Measurements from ENCODE around the gene THOC6. TPM values are rescaled to one million over a fixed set of nuclear protein-coding genes. Genes with fewer than 3 reads are reported as not detected.
A peak's percentile ranks its signal among the peaks of the same experiment; 100 is the strongest.

The THOC6 gene
- total and polyA plus RNA-seq, 9 of the 15 experiments (the other 6 are each of a cell fraction or from before 2014, with no cell fraction given), result 2.5 to 65.4 (median 42.3) TPM

DNA sequence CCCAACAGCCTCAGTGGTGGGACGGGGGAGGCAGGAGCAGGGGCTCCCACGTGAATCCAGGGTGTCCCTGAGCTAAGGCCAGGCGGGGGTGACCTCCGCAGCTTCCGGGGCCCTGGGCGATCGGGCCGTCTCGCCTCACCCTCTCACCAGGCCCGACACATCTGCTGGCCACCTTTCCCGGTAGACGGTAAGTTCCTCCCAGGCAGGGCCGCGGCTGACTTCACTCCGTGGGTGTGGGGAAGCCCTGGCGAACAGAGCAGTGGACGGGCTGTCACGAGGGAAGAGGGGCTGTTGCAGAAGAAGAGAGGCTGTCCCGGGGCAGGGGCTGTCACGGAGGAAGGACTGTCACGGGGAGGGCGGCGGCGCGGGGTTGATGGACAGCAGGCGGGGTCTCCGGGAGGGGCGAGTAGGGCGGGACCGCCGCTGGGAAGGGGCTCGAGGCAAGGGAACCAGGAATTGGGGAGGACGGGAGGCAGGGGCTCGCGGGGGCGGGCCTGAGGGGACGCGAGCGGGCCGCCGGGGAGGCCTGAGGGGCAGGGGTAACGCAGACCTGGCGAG is 44.1 kb upstream of the THOC6 start (continued):
- TF ChIP-seq, protein P1, sequence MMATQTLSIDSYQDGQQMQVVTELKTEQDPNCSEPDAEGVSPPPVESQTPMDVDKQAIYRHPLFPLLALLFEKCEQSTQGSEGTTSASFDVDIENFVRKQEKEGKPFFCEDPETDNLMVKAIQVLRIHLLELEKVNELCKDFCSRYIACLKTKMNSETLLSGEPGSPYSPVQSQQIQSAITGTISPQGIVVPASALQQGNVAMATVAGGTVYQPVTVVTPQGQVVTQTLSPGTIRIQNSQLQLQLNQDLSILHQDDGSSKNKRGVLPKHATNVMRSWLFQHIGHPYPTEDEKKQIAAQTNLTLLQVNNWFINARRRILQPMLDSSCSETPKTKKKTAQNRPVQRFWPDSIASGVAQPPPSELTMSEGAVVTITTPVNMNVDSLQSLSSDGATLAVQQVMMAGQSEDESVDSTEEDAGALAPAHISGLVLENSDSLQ (IDR thresholded peaks at IDR 0.05), result peak; percentile 96
- TF ChIP-seq MXI1 (IDR thresholded peaks at IDR 0.05; ENCODE audit: low read depth, low read length) (0 out of 2 replicates have a peak, but pooled peaks have one; percentile 20), ZNF395 (CRISPR knock-in tag; IDR thresholded peaks at IDR 0.05) (0 out of 2 replicates have a peak, but pooled peaks have one; percentile 2), MTF1 (CRISPR knock-in tag; IDR thresholded peaks at IDR 0.05; ENCODE audit: borderline replicate concordance) (no peak), MYBL2 (IDR thresholded peaks at IDR 0.05; ENCODE audit: low read depth) (no peak), MYBL2 (CRISPR knock-in tag; IDR thresholded peaks at IDR 0.05; ENCODE audit: borderline replicate concordance) (0 out of 2 replicates have a peak, but pooled peaks have one; percentile 60), NFIC (IDR thresholded peaks at IDR 0.05) (peak; percentile 37)

Data from K562 (cell line).